GM23338 (cell line): ENCODE data around the gene FOXRED1. TPM values are rescaled to one million over a fixed set of nuclear protein-coding genes. Genes with fewer than 3 reads are reported as not detected.

Experiments
- ATAC-seq: fragments of 200-7000 bp; cut with Tn5 transposase; 3 replicates; pipeline ENCODE4 v1.9.1; 2020
- DNase-seq: peaks from one replicate; pipeline ENCODE4 v3.0.0-alpha.2; 2015; ENCODE audit warnings: low spot score
- H2AFZ ChIP-seq: fragments of 200-600 bp; sonication (generic); 2 replicates; pipeline ENCODE4 v1.8.0; 2016; ENCODE audit warnings: antibody characterized with exemption, mild to moderate bottlenecking, moderate library complexity
- H3F3A ChIP-seq: fragments of 200-600 bp; sonication (generic); replicated peaks from 2 replicates; pipeline ENCODE4 v1.8.0; 2017; ENCODE audit warnings: antibody characterized with exemption, mixed run types, low read depth
- H3K27ac ChIP-seq: fragments of 200-600 bp; sonication (generic); 2 replicates; pipeline ENCODE4 v1.6.1; 2016; ENCODE audit warnings: low read depth
- H3K27me3 ChIP-seq: fragments of 200-600 bp; sonication (generic); 2 replicates; pipeline ENCODE4 v1.8.0; 2016; ENCODE audit warnings: mild to moderate bottlenecking, mixed run types, moderate library complexity; ENCODE audit not compliant: insufficient read depth
- H3K36me3 ChIP-seq: fragments of 200-600 bp; sonication (generic); 2 replicates; pipeline ENCODE4 v1.8.0; 2016; ENCODE audit warnings: mild to moderate bottlenecking; ENCODE audit not compliant: insufficient read depth
- H3K4me1 ChIP-seq: fragments of 200-600 bp; sonication (generic); 2 replicates; pipeline ENCODE4 v1.8.0; 2016; ENCODE audit warnings: mild to moderate bottlenecking, moderate library complexity; ENCODE audit not compliant: insufficient read depth
- H3K4me2 ChIP-seq: fragments of 200-600 bp; sonication (generic); 2 replicates; pipeline ENCODE4 v1.7.1; 2017; ENCODE audit warnings: mixed run types
- H3K4me3 ChIP-seq: fragments of 200-600 bp; sonication (generic); 2 replicates; pipeline ENCODE4 v1.6.1; 2016; ENCODE audit warnings: mixed run types
- H3K79me2 ChIP-seq: fragments of 200-600 bp; sonication (generic); replicated peaks from 2 replicates; pipeline ENCODE4 v1.8.0; 2017; ENCODE audit warnings: mild to moderate bottlenecking; ENCODE audit not compliant: insufficient read depth
- H3K9me2 ChIP-seq: fragments of 200-600 bp; sonication (generic); 2 replicates; pipeline ENCODE4 v1.8.0; 2017; ENCODE audit not compliant: insufficient read depth
- H4K20me1 ChIP-seq: fragments of 200-600 bp; sonication (generic); replicated peaks from 2 replicates; pipeline ENCODE4 v1.8.0; 2017; ENCODE audit warnings: mild to moderate bottlenecking; ENCODE audit not compliant: insufficient read depth
- H3K27ac Mint-ChIP-seq: 2 replicates; pipeline ENCODE4 v1.8.0; 2020; ENCODE audit warnings: inconsistent platforms, mild to moderate bottlenecking, moderate library complexity, mixed read lengths
- H3K27me3 Mint-ChIP-seq: 3 replicates; pipeline ENCODE4 v1.8.0; 2022; ENCODE audit warnings: low read depth, mild to moderate bottlenecking, moderate library complexity, mixed read lengths, inconsistent platforms; ENCODE audit not compliant: insufficient read depth, poor library complexity
- H3K36me3 Mint-ChIP-seq: 3 replicates; pipeline ENCODE4 v1.8.0; 2021; ENCODE audit warnings: low read depth, mild to moderate bottlenecking, inconsistent platforms, moderate library complexity, mixed read lengths
- H3K4me1 Mint-ChIP-seq: 3 replicates; pipeline ENCODE4 v1.8.0; 2020; ENCODE audit warnings: mild to moderate bottlenecking, inconsistent platforms, mixed read lengths
- H3K4me3 Mint-ChIP-seq: 3 replicates; pipeline ENCODE4 v1.8.0; 2021; ENCODE audit warnings: moderate library complexity, mild to moderate bottlenecking, inconsistent platforms, mixed read lengths
- H3K9me3 Mint-ChIP-seq: 3 replicates; pipeline ENCODE4 v1.8.0; 2020; ENCODE audit warnings: moderate library complexity, mild to moderate bottlenecking, inconsistent platforms, mixed read lengths
- CTCF ChIP-seq, 2 experiments: fragments of 200-600 bp in 1 of 2; sonication (generic) in 1 of 2; conservative IDR thresholded peaks; 2 replicates each; pipeline versions ENCODE4 v1.5.1 to v1.6.1; 2016 to 2017; ENCODE audit warnings: antibody characterized with exemption in 2 of 2, low read depth in 2 of 2, mild to moderate bottlenecking in 2 of 2, moderate library complexity in 1 of 2
- ETS1 ChIP-seq: IDR thresholded peaks from 2 replicates; pipeline ENCODE4 v1.6.1; 2016; ENCODE audit warnings: antibody characterized with exemption
- EZH2 ChIP-seq: fragments of 200-600 bp; sonication (generic); IDR thresholded peaks from one replicate; pipeline ENCODE4 v1.8.0; 2017; ENCODE audit warnings: antibody characterized with exemption, mild to moderate bottlenecking, low read depth; ENCODE audit not compliant: unreplicated experiment
- JUNB ChIP-seq: IDR thresholded peaks from one replicate; pipeline ENCODE4 v1.6.1; 2016; ENCODE audit warnings: antibody characterized with exemption; ENCODE audit not compliant: unreplicated experiment
- NANOG ChIP-seq: IDR thresholded peaks from 2 replicates; pipeline ENCODE4 v1.6.1; 2016; ENCODE audit warnings: antibody characterized with exemption, borderline replicate concordance
- STAT1 ChIP-seq: IDR thresholded peaks from one replicate; pipeline ENCODE4 v1.6.1; 2016; ENCODE audit warnings: antibody characterized with exemption; ENCODE audit not compliant: unreplicated experiment
- ZNF114 ChIP-seq: fragments of 250-450 bp; sonication (Bioruptor Pico); IDR thresholded peaks from 2 replicates; pipeline ENCODE4 v1.5.0; 2020; ENCODE audit warnings: mild to moderate bottlenecking, moderate library complexity
- ZNF331 ChIP-seq: fragments of 250-450 bp; sonication (Bioruptor Pico); IDR thresholded peaks from 2 replicates; pipeline ENCODE4 v1.5.0; 2020; ENCODE audit warnings: low read depth, mild to moderate bottlenecking, moderate library complexity
- ZNF462 ChIP-seq: fragments of 250-450 bp; sonication (Bioruptor Pico); IDR thresholded peaks from 2 replicates; pipeline ENCODE4 v1.5.0; 2020; ENCODE audit warnings: mild to moderate bottlenecking, moderate library complexity
- polyA plus RNA-seq: library from polyadenylated mRNA; unstranded; fragments of >200 nt; fragmentation: Nextera tagmentation; extraction: Ambion mirVana; gene quantifications from 2 replicates; pipeline ENCODE4 v1.2.1, GENCODE V29; 2016
- small RNA-seq: library from RNA; depleted of rRNA; stranded (forward); fragments of <200 nt; gene quantifications from one replicate; pipeline ENCODE3, GENCODE V24; 2014; ENCODE audit warnings: low replicate concordance
- total RNA-seq: library from RNA; depleted of rRNA; stranded (reverse); fragments of >200 nt; shearing (Covaris generic); gene quantifications from 2 replicates; pipeline ENCODE4 v1.2.3, GENCODE V29; 2014; rRNA removed

The FOXRED1 gene
- total and polyA plus RNA-seq, 2 experiments from 2014 or later, result 25.2 to 59.2 TPM

- no peaks in the 10 kb centered on the region for H3K9me2 ChIP-seq
- H3K79me2 ChIP-seq, result no peaks in the 10 kb centered on the region; the same call in 1 of the 2 replicates
- no peaks in the 10 kb centered on the region; the same call in 2 of the 3 replicates for H3K36me3 Mint-ChIP-seq
- no peak for DNase-seq
- no peak overlapping the region for H3K4me3 ChIP-seq
- H3K4me1 Mint-ChIP-seq, result peaks cover 16% of the 10 kb centered on the region
- no peaks in the 10 kb centered on the region for H3K27me3 ChIP-seq
- H2AFZ ChIP-seq, result no peak overlapping the region
- H3K27ac ChIP-seq, result no peak overlapping the region
- no peaks in the 10 kb centered on the region for H4K20me1 ChIP-seq
- TF ChIP-seq ETS1, result no peak
- no peak for TF ChIP-seq NANOG
- no peak for TF ChIP-seq JUNB
- TF ChIP-seq EZH2, result no peak
- TF ChIP-seq ZNF462 (CRISPR knock-in tag), result no peak
- no peak for TF ChIP-seq STAT1
- no peak for TF ChIP-seq ZNF331
- no peak for TF ChIP-seq ZNF114 (CRISPR knock-in tag)
- TF ChIP-seq CTCF (conservative IDR thresholded peaks at IDR 0.05; ENCODE audit: low read depth in 2 of 2), result no peak
- H3K4me3 Mint-ChIP-seq, result no peak overlapping the region
- H3K4me2 ChIP-seq, result no peak overlapping the region
- H3K27ac Mint-ChIP-seq, result no peak overlapping the region
- ATAC-seq, result no peak
- no peaks in the 10 kb centered on the region for H3K4me1 ChIP-seq
- H3K9me3 Mint-ChIP-seq, result no peaks in the 10 kb centered on the region
- no peaks in the 10 kb centered on the region for H3K27me3 Mint-ChIP-seq
- H3F3A ChIP-seq, result no peaks in the 10 kb centered on the region
- no peaks in the 10 kb centered on the region for H3K36me3 ChIP-seq
Observed at GRCh38 chr11:126327281-126328000, 58.5 kb downstream of the FOXRED1 start.

Small RNA genes within 50 kb of the gene (small RNA-seq; reads per million reads assigned to genes)
- gene RN7SL351P, result not detected

Other genes starting within 250 kb of the FOXRED1 start
- gene CDON, start 206.3 kb upstream of the FOXRED1 start, total RNA-seq, result 31.2 and 35.5 TPM in 2 replicates
- 3.3 and 4.1 TPM in 2 replicates for gene CDON, start 206.3 kb upstream of the FOXRED1 start, polyA plus RNA-seq
- gene RPUSD4, start 57.5 kb upstream of the FOXRED1 start, total RNA-seq, result 43.6 and 60.8 TPM in 2 replicates
- gene RPUSD4, start 57.5 kb upstream of the FOXRED1 start, polyA plus RNA-seq, result 20.3 and 20.8 TPM in 2 replicates
- gene FAM118B, start 57.4 kb upstream of the FOXRED1 start, total RNA-seq, result 43.4 and 75.0 TPM in 2 replicates
- 24.7 and 33.7 TPM in 2 replicates for gene FAM118B, start 57.4 kb upstream of the FOXRED1 start, polyA plus RNA-seq
- gene SRPRA, start 259 bp upstream of the FOXRED1 start, total RNA-seq, result 49.3 and 53.2 TPM in 2 replicates
- gene SRPRA, start 259 bp upstream of the FOXRED1 start, polyA plus RNA-seq, result 27.1 and 28.0 TPM in 2 replicates
- gene TIRAP, start 13.9 kb downstream of the FOXRED1 start, total RNA-seq, result 2.6 and 3.4 TPM in 2 replicates
- 0.89 and 1.1 TPM in 2 replicates for gene TIRAP, start 13.9 kb downstream of the FOXRED1 start, polyA plus RNA-seq
- 26.8 and 28.5 TPM in 2 replicates for gene DCPS, start 34.9 kb downstream of the FOXRED1 start, total RNA-seq
- gene DCPS, start 34.9 kb downstream of the FOXRED1 start, polyA plus RNA-seq, result 41.1 and 46.4 TPM in 2 replicates
- 16.6 and 28.0 TPM in 2 replicates for gene ST3GAL4, start 86.5 kb downstream of the FOXRED1 start, total RNA-seq
- gene ST3GAL4, start 86.5 kb downstream of the FOXRED1 start, polyA plus RNA-seq, result 10.1 and 10.8 TPM in 2 replicates